NCI-H1436 (cell line): ENCODE data around the gene TAOK1.
A peak's percentile ranks its signal among the peaks of the same experiment; 100 is the strongest.

Experiments used
- DNase-seq: peaks from one replicate; lab custom pipeline; 2025; lab: John Stamatoyannopoulos, UW

TAOK1 gene

GRCh38 chr17:29379084-29379991 is 10.8 kb upstream of the TAOK1 start:
- no peak for DNase-seq

GRCh38 chr17:29383686-29384085 is 6.5 kb upstream of the TAOK1 start:
- DNase-seq, result no peak

- DNase-seq, result no peak
Measured at GRCh38 chr17:29384901-29385300, 5.3 kb upstream of the TAOK1 start.

- no peak for DNase-seq
Measured at GRCh38 chr17:29386760-29387159, 3.4 kb upstream of the TAOK1 start.

GRCh38 chr17:29388937-29389336 is 1.2 kb upstream of the TAOK1 start:
- no peak for DNase-seq

- DNase-seq, result no peak
Measured at GRCh38 chr17:29390851-29391631, 878 bp downstream of the TAOK1 start.

- no peak for DNase-seq
Measured at GRCh38 chr17:29393436-29393835, 3.3 kb downstream of the TAOK1 start.

GRCh38 chr17:29394761-29395160 is 4.6 kb downstream of the TAOK1 start:
- no peak for DNase-seq

- DNase-seq, result no peak
Measured at GRCh38 chr17:29396066-29396465, 5.9 kb downstream of the TAOK1 start.

GRCh38 chr17:29399634-29400033 is 9.5 kb downstream of the TAOK1 start:
- DNase-seq, result no peak

GRCh38 chr17:29400818-29401217 is 10.7 kb downstream of the TAOK1 start:
- DNase-seq, result no peak

GRCh38 chr17:29401258-29401657 is 11.1 kb downstream of the TAOK1 start:
- DNase-seq, result no peak

- DNase-seq, result no peak
Measured at GRCh38 chr17:29407856-29408255, 17.7 kb downstream of the TAOK1 start.

GRCh38 chr17:29409963-29410362 is 19.8 kb downstream of the TAOK1 start:
- no peak for DNase-seq

GRCh38 chr17:29412780-29413565 is 22.8 kb downstream of the TAOK1 start:
- no peak for DNase-seq

- no peak for DNase-seq
Measured at GRCh38 chr17:29420128-29420527, 30.0 kb downstream of the TAOK1 start.

GRCh38 chr17:29430275-29430674 is 40.1 kb downstream of the TAOK1 start:
- DNase-seq, result no peak

GRCh38 chr17:29433541-29433940 is 43.4 kb downstream of the TAOK1 start:
- peak; percentile 40 for DNase-seq

- DNase-seq, result no peak
Measured at GRCh38 chr17:29434550-29434949, 44.4 kb downstream of the TAOK1 start.

GRCh38 chr17:29442451-29442850 is 52.3 kb downstream of the TAOK1 start:
- no peak for DNase-seq

GRCh38 chr17:29443041-29443739 is 53.0 kb downstream of the TAOK1 start:
- no peak for DNase-seq

- no peak for DNase-seq
Measured at GRCh38 chr17:29444589-29444988, 54.4 kb downstream of the TAOK1 start.
